AG10803 (cell line): ENCODE measurements around the gene CCDC116.

Source experiments
- DNase-seq: peaks from one replicate; pipeline ENCODE4 v3.0.0; 2010; ENCODE audit warnings: low read depth
- H3K4me3 ChIP-seq: 2 replicates; pipeline ENCODE4 v1.5.1; 2011; ENCODE audit warnings: mild to moderate bottlenecking, low read length, control low read depth
- TF ChIP-seq, protein P1 (sequence below): conservative IDR thresholded peaks from 2 replicates; pipeline ENCODE4 v1.5.1; 2011; ENCODE audit warnings: mild to moderate bottlenecking, low read length, control low read depth, inconsistent platforms

Gene CCDC116

GRCh38 chr22:21681566-21682370 is 49.2 kb downstream of the CCDC116 start:
- no peak for DNase-seq
- TF ChIP-seq, protein P1, sequence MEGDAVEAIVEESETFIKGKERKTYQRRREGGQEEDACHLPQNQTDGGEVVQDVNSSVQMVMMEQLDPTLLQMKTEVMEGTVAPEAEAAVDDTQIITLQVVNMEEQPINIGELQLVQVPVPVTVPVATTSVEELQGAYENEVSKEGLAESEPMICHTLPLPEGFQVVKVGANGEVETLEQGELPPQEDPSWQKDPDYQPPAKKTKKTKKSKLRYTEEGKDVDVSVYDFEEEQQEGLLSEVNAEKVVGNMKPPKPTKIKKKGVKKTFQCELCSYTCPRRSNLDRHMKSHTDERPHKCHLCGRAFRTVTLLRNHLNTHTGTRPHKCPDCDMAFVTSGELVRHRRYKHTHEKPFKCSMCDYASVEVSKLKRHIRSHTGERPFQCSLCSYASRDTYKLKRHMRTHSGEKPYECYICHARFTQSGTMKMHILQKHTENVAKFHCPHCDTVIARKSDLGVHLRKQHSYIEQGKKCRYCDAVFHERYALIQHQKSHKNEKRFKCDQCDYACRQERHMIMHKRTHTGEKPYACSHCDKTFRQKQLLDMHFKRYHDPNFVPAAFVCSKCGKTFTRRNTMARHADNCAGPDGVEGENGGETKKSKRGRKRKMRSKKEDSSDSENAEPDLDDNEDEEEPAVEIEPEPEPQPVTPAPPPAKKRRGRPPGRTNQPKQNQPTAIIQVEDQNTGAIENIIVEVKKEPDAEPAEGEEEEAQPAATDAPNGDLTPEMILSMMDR: no peak
- no peak overlapping the region for H3K4me3 ChIP-seq

GRCh38 chr22:21682385-21683175 is 50.0 kb downstream of the CCDC116 start:
- no peak for DNase-seq
- TF ChIP-seq, protein P1: no peak
- no peak overlapping the region for H3K4me3 ChIP-seq

GRCh38 chr22:21683401-21683811 is 50.8 kb downstream of the CCDC116 start:
- no peak overlapping the region for H3K4me3 ChIP-seq
- no peak for DNase-seq
- TF ChIP-seq, protein P1: no peak

GRCh38 chr22:21684492-21685163 is 52.1 kb downstream of the CCDC116 start:
- no peak overlapping the region for H3K4me3 ChIP-seq
- TF ChIP-seq, protein P1: no peak
- DNase-seq: no peak

DNA sequence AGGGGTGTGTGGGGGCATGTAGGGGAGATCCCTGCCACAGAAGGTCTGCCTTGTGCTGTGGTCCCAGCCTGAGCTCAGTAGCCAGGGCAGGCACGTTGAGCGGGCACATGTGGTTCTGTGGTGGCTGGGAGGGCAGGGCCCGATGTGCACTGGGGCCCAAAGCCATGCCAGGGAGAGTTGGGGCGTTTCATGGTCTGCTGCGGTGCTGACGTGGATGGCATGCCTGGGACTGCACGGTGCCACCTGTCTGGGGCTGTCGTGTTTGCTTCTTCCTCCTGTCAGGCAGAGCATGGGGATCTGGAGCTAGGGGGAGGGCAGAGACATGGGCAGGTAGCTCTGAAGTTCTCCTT is 52.6 kb downstream of the CCDC116 start:
- H3K4me3 ChIP-seq: no peak overlapping the region
- no peak for DNase-seq
- TF ChIP-seq, protein P1: no peak

GRCh38 chr22:21686193-21686608 is 53.6 kb downstream of the CCDC116 start:
- no peak for DNase-seq
- H3K4me3 ChIP-seq: no peak overlapping the region
- TF ChIP-seq, protein P1: no peak
